Retina (tissue), 1 donor: Measurements from ENCODE around the gene GGA1.
"Not testable (repeated sequence)": the region's sequence is repeated elsewhere in the genome, so short reads cannot be mapped to it uniquely, and the experiment has no call there.

Experiments
- DNase-seq: peaks from one replicate; pipeline ENCODE4 v3.0.0-alpha.2; 2016

Gene GGA1

DNA sequence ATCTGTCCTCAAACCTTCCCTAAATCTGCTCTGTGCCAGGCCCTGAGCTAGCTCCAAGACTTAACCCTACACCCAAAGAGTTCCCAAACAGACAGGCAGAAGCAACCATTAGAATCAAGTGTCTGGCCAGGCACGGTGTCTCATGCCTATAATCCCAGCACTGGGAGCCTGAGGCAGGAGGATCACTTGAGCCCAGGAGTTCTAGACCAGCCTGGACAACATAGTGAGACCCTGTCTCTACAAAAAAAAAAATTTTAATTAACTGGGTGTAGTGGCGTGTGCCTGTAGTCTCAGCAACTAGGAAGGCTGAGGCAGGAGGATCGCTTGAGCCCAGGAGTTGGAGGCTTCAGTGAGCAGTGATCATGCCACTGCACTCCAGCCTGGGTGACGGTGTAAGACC is 47.9 kb downstream of the GGA1 start:
- DNase-seq: not testable (repeated sequence)

DNA sequence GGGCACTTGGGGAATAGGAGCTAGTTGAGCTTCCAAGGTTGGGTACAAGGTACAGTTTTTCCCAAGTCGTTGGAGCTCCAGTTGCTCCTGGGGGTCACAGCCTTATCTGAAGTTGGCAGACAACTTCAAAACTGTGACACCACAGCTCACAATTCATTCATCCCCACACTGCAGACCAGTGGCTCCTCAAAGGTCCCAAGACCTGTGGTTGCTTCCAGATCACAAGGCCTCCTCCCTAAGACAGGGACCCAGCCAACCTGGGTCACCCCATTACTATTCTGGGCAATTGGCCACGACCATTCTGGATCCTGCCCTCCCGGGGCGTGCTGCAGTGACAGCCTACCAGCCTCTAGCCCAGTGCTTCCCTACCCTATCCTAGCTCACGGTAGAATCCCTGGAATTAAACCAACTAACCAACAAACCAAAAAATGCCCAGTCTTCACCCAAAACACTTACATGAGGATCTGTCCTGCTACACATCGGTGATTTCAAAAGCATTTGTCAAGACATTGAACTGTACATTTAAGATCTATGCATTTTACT is 49.0 kb downstream of the GGA1 start:
- DNase-seq: no peak

DNA sequence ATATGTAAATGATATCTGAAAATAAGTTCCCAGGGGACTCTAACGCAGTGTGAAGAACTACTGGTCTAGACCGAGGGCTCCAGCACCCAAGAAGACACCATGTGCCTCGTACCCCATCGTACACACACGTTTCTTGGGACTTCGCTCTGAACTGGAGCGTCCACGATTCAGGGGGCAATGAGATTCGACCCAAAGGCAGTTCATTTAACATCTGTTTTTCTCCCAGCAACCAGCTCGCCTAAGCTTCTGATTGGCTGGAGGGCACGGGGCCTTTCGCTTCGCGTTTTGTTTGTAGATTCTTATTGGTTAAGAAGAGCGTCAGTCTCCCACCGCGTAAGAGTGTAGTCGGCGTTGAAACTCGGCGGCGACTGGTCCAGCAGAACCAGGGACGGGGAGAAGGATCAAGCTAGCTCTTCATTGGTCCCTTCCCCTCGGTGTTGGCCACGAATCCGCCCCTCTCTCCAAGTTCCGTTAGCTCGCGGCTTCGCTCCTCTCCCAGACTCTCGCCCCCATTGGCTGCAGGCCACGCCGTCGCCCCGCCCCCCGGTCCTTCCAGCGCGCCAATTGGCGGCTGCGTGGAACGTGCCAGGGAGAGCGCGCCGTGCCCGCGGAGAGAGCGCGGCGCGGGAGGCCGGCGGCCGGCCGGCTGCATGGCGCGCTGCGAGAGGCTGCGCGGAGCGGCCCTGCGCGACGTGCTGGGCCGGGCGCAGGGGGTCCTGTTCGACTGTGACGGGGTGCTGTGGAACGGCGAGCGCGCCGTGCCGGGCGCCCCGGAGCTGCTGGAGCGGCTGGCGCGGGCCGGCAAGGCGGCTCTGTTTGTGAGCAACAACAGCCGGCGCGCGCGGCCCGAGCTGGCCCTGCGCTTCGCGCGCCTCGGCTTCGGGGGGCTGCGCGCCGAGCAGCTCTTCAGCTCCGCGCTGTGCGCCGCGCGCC is 49.8 kb downstream of the GGA1 start, which contains the start of gene PDXP:
Gene PDXP (plus strand): TSS at position 591 of the 933 bp plus-strand sequence. CDS start 60 bp downstream, at position 651.
- DNase-seq: peak; percentile 97

DNA sequence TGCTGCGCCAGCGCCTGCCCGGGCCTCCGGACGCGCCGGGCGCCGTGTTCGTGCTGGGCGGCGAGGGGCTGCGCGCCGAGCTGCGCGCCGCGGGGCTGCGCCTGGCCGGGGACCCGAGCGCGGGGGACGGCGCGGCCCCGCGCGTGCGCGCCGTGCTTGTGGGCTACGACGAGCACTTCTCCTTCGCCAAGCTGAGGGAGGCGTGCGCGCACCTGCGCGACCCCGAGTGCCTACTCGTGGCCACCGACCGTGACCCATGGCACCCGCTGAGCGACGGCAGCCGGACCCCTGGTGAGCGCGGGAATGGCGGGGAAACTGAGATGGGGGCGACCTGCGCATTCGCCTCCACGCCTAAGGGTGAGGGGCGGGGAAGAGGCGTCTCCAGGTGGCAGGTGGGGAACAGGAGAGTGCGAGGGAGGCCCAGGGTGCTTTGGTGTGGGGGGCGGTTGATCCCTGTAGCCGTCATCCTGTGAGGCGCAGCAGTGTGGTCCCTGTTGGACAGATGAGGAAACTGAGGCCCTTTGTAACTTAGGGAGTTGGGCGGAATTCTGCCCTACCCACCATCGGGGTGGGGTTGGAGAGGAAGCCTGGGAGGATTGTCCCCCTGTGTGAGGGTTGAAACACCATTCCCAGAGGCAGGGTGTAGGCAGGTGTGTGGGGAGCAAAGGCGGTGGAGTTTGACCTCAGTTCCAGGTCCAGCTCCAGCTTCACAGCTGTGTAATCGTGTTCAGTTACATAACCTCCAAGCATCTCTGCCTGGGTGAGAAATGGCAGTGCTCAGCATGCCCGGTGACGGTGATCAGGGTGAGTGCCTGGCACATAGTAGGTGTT is 50.6 kb downstream of the GGA1 start:
- no peak for DNase-seq

DNA sequence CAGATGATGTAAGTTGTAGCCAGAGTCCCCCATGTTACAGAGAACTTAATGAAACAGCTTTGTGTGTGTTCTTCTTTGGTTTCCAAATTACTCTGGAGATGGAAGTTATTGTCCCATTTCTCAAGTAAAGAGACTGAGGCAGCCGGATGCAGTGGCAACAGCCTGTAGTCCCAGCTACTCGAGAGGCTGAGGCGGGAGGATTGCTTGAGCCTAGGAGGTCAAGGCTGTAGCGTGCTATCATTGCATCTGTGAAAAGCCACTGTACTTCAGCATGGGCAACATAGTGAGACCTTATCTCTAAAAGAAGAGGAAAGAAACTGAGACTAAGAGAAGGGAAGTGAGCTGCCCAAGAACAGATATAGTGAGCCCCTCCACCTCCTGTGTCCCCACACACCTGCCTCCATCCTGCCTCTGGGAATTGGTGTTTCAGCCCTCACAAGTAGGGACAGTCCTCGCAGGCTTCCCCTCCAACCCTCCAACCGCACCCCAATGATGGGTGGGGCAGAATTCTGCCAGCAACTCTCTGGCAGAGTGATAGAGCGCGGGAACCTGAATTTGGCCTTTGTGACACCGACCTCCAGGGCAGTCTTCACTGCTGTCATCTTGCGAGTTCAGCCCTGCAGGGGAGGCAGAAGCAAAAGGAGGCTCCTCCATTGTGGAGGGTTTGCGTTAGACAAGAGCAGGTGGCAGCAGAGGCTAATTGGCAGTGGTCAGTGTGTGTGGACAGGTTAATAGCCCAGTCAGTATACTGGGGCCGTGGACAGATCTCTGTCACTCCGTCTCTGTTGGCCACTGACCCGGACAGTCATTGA is 51.5 kb downstream of the GGA1 start:
- no peak for DNase-seq

DNA sequence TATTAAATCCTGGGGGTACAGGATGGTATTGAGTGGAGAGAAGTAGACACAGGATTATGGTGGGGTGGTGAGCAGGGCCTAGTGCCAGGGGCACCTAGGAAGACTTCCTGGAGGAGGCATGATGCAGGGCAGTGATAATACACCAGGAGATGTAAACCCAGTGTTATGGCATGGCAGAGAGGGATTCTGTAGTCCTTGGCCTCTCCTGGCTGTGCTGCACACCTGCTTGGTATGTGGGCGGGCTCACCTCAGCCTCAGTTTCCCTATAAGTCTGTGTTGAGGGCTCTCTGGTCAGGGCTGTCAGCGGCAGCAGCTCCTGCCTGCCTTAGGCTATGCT is 52.0 kb downstream of the GGA1 start:
- DNase-seq: no peak

DNA sequence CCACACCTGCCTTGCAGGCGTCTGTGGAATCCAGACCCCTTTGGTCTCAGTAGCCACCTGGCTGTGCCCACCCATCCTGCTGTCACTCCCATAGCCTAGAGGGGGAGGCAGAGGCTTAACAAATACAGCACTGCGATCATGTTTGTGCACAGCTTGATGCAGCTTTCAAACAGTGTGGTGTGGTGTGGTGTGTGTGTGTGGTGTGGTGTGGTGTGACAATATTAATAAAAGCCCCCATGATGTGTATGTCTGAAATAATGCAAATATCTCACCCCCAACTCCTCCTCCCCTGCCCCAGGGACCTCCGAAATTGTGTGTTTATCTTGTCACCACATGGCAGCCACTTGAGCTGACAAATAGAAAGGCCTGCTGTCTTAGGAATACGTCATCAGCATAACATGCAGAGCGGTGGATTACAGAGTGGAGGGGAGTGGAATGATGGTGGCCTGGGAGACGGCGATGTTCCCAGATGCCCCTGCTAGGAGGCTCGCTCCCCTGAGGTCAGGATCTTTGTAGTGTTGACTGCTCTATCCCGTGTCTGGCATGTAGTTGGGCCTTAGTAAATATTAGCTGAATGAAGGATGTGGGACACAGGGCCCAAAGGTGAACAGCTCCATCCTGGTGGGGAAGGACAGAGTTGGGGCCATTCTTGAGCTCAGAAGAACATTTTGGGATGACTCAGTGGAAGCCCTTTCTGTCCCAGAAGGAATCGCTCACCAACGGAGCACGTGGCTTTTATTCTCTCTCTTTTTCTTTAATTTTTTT is 52.7 kb downstream of the GGA1 start:
- DNase-seq: peak; percentile 79

DNA sequence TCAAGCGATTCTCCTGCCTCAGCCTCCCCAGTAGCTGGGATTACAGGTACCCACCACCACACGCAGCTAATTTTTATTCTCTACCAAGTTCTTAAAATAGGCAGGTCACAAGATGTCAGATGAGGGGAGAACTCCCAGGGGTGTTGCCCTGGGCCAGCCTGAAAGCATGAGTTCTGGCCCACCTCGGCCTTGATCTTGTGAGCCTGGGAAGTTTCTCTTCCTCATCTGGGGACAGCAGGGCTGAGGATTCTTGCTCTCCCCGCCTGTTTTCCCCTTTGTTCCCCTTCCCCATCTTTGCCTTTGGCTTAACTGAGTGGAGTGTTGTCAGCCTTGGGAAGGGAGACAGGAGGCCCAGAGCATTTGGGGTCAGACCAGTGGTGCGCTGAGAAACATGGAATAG is 53.4 kb downstream of the GGA1 start:
- no peak for DNase-seq

DNA sequence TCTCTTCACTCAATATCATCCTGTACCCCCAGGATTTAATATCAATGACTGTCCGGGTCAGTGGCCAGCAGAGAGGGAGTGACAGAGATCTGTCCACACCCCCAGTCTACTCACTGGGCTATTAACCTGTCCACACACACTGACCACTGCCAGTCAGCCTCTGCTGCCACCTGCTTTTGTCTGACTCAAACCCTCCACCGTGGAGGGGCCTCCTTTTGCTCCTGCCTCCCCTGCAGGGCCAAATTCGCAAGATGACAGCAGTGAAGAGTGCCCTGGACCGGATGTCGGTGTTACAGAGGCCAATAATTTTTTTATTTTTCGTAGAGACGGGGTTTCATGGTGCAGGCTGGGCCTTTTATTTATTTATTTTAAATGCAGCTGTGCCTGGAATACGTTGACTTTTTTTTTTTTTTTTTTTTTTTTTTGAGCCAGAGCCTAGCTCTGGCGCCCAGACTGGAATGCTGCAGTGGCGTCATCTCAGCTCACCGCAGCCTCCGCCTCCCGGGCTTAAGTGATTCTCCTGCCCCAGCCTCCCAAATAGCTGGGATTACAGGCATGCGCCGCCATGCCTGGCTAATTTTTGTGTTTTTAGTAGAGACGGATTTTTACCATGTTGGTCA is 55.0 kb downstream of the GGA1 start:
- DNase-seq: no peak

DNA sequence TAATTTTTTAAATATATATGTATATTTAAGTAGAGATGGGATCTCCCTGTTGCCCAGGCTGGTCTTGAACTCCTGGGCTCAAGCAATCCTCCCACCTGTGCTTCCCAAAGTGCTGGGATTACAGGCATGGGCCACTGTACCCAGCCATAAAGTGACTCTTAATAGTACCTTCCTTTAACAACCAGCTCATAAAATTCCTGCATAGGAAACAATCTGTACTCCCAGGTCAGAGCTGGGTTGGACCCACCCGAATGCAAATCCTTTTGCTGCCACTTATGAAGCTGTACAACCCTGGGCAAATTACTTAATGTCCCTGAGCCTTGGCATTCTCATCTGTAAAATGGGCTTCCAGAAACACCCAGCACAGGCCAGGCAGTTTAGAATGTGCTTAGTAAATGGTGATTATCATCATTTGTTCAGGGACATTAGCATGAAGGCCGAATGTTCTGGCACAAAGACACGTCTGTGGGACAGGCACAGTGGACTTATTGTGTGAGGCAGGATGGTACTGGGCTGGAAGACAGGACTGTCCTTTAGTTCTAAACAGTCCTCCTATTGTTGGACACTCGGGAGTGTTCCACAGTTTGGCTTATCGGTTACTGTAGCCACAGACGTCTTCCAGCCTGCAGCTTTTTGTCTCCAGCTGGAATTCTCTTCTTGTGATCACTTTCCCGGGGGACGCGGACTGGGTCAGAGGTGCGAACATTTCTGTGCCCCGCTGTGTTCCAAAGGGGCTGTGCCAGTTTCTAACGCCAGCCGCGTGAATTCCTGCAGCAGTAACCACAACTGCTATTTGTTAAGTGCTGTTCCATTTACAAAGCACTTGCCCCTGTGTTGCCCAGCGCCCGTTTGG is 55.8 kb downstream of the GGA1 start:
- DNase-seq: no peak

DNA sequence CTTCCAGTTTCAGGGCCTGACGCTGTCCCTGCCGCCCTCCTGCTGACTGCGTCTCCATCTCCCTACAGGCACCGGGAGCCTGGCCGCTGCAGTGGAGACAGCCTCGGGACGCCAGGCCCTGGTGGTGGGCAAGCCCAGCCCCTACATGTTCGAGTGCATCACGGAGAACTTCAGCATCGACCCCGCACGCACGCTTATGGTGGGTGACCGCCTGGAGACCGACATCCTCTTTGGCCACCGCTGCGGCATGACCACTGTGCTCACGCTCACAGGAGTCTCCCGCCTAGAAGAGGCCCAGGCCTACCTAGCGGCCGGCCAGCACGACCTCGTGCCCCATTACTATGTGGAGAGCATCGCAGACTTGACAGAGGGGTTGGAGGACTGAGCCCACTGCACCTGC is 56.9 kb downstream of the GGA1 start:
- no peak for DNase-seq

DNA sequence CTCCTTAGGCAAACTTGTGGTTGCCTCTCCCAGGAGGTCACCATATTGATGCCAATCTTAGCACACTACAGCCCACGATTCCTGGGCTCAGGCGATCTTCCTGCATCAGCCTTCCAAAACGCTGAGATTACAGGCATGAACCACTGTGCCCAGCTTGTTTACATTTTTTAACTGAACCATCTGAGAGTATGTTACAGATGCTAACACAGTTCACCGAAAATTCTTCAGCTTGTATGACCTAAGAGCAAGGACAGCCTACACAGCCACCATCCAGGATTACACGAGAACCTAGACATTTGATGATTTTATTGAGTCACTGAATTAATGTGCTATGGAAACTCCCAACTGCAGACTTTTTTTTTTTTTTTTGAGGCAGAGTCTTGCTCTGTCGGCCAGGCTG is 61.0 kb downstream of the GGA1 start:
- no peak for DNase-seq

DNA sequence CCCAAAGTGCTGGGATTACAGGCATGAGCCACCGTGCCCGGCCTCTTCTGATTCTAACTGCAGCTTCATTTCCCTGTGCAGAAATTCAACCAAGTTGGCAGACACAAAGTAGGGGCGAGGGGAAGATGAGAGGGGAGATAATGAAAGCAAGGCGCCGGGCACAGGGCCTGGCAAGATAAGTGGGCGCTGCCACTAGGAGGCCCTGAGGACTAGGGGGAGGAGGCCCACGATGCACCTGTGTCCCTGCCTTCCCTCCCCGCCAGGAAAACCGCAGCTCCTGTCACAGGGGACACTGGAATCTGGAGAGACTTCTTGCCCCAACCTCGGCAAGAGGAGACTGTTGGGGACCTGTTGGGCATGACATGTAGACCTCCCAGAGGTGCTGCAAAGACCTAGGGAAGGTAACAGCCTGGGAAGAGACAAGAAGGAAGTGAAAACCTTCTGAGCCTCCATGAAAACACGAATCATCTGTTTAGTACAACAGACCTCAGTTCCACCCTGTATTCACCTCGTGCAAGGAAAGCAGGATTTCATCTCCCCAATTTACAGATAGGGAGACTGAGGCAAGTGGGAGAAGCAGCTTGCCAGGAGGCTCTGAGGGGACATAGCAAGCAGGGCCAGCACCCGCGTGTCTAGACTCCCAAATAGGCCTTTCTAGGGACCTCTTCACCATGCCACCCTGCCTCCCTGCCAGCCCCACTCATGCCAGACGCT is 63.7 kb downstream of the GGA1 start:
- DNase-seq: no peak

DNA sequence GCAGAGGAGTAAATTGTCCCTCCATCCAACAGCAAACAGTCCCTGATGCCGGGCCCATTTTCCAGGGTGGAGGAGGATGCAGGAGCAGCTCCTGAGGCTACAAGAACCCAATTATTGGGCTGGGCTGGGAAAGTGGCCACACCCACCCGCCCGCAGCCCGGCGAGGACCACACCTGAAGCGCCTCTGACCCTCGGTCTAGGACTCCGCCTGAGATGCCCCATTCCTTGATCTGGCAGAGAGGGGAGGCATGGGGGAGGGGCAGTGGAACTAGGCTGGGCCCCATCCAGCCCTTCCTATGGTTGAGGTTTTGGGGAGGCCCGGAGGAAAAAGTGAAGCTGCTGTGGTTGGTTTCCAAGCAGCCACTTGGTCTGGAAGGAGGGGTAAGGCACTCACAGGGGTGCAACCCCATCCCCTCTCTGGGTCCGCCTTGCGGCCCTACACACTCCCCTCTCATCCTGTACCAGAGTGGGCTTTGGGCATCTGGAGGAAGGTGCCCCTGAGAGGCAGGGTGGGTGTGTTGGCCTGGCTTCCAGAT is 64.4 kb downstream of the GGA1 start:
- DNase-seq: no peak

DNA sequence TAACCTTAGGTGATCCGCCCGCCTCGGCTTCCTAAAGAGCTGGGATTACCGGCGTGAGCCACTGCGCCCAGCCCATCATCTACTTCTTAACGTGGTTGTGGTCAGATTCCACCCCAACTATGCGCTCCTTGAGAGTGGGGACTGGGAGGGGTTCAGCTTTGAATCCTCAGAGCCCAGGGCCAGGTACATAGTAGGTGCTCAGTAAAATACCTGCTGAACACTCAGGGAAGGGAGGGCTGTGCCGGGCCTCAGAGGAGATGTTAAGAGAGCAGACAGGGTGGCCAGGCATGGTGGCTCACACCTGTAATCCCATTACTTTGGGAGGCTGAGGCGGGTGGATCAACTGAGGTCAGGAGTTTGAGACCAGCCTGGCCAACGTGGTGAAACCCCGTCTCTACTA is 65.6 kb downstream of the GGA1 start:
- DNase-seq: no peak

DNA sequence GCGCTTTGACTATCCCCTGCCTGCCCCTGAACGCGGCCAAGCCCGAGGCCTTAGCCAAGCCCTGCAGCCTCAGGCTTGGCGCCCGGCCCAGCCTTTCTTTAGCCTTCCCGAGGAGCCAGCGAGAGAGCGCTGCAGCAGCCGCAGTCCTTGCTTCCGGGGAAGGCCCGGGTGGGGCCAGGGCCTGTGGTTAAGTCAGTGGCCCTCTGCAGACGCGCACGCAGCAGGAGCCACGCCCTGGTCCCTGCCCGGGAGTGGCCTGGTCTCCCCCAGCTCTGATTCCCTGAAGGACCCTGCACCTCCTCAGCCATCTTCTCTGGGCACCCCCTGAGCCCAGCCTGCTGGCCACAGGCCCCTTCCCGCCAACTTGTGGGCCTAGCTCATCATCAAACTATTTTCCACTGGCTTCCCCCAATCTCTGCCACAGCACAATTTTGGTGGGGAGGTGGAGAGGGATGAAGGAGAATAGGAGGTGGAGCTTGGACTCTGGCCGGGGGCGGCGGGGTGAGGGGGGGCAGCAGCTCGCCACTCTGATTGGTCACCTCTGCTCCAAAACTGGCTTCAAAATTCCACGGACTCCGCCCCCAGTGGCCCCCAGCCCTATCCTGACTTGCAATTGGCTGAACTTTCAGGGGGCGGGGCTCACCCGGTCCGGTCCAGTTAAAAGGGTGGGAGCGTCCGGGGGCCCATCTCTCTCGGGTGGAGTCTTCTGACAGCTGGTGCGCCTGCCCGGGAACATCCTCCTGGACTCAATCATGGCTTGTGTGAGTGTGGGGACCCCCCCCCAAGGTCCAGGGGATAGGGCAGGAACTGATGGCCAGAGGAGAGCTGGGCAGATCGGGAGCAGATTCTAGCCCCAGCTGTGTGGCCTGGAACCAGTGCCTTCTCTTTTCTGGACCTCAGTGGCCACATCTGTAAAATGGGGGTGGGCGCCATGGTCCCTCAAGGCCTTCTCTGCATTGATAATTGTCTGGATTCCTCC is 66.6 kb downstream of the GGA1 start, which contains the start of gene LGALS1:
Gene LGALS1 (plus strand): TSS at position 686 of the 979 bp plus-strand sequence. CDS start 67 bp downstream, at position 753.
- DNase-seq: no peak

DNA sequence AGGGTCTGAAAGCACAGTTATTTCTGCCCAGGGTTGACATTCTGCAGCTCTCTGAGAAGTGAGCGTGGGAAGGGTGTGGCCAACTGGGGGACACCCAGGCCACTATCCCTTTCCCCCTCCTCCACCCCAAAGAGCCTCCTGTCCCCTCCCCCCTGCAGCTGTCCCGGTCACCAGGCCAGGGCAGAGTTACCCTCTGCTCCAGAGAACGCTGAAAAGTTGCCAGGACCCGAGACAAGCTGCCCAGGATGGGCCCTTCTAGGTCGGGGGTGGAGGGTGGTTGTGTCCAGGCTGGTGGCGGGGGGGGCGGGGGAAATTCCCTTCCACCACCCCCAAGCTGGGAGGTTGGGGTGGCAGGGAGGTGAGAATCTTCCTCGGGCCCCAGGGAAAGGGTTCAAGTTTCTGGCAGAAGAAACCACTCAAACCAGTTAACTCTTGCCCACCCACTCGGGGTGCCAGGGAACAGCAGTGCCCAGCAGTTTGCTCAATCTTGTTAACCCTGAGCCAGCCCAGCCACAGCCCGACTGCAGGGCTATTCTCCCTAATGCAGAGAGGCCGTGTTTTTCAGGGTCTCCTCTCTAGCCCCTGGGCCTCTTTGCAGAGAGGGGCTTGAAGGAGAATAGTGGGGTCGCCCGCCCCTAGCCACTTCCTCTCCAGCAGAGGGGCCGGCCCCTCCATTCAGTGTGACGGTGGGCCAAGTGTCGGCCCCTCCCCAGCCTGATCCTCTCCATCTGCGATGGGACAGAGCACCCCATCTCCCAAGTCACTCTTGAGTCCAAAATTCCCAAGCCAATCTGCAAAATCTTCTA is 67.5 kb downstream of the GGA1 start:
- DNase-seq: no peak
